ENCODE measurements around the gene TNS1.

- TF ChIP-seq CTCF (IDR thresholded peaks at IDR 0.05; ENCODE audit: insufficient read depth, low read length): no peak
- no peak for TF ChIP-seq REST (IDR thresholded peaks at IDR 0.05; ENCODE audit: insufficient replicate concordance, low read depth)
- TF ChIP-seq POLR2AphosphoS5 (IDR thresholded peaks at IDR 0.05; ENCODE audit: low read depth): no peak
- no peak for TF ChIP-seq GABPA (IDR thresholded peaks at IDR 0.05; ENCODE audit: low read depth)
- TF ChIP-seq SPI1 (IDR thresholded peaks at IDR 0.05; ENCODE audit: borderline replicate concordance, low read depth): no peak
These were observed 36.2 kb downstream of the TNS1 start for GRCh38 chr2:217966423-217967070.
